HG03175 (cell line): Measurements from ENCODE around the gene ISL1.

ENCODE experiments used
- ATAC-seq: cut with Tn5 transposase; IDR thresholded peaks from one replicate; pipeline ENCODE4 v1.9.1; 2021; ENCODE audit warnings: mild to moderate bottlenecking, moderate library complexity; ENCODE audit not compliant: unreplicated experiment

ISL1 gene

DNA sequence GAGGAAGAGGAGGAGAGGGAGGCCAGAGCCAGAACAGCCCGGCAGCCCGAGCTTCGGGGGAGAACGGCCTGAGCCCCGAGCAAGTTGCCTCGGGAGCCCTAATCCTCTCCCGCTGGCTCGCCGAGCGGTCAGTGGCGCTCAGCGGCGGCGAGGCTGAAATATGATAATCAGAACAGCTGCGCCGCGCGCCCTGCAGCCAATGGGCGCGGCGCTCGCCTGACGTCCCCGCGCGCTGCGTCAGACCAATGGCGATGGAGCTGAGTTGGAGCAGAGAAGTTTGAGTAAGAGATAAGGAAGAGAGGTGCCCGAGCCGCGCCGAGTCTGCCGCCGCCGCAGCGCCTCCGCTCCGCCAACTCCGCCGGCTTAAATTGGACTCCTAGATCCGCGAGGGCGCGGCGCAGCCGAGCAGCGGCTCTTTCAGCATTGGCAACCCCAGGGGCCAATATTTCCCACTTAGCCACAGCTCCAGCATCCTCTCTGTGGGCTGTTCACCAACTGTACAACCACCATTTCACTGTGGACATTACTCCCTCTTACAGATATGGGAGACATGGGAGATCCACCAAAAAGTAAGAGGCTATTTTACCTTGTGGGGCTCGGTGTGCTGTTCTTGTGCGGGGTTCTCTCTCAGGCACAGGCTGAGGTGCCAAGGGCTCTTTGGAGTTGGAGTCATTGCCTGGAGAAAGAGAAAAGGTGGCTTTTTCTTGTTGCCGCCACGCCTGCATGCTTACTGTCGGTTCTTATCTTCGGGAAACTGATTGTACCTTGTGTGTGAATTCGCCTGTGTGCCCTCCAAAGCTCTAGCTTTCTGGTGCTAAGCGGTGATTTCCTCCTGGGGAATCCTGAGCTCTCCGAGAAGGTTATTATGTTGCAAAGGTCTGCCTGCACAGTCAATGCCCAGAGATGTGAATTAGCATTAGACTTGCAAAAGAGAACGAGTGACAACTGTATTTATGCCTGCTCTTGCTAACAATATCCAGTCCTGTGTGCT lies at the start of gene ISL1:
Gene ISL1 (plus strand): TSS at position 318 of the 991 bp plus-strand sequence. CDS start 224 bp downstream, at position 542.
- ATAC-seq: no peak

DNA sequence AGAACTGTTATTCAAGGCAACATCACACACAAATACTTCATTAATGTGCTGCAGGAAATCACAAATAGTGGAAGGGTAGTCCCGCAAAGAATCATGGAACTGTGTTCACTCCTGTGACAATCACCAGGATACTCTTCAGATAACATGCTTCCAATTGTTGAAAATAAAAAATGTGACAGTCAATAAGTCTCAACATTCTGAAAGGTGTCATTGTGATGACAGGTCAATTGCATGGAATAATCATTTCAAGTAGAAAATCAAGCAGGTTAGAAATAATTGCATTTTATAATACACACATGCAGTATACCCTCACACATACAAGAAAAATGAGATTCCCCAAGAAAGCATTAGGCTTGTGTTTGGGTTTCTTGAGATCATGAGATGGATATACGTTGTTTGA lies 46.4 kb upstream of the ISL1 start:
- ATAC-seq: no peak

DNA sequence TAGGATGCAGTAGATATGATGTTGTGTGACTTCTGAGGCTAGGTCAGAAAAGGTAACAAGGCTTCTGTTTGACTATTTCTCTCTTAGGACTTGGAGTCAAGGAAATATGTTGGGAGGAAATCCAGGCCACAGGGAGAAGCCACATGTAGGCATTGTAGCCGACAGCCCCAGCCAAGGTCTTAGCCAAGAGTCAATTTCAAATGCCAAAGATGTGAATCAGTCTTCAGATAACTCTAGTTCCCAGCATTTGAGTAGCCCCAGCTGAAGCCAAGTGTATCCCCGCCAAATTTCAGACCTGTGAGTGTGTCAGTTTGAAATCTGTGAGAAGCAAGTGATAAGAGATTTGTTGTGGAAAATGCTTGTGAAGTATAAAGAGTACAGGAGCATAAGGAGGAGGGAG lies 38.1 kb upstream of the ISL1 start:
- no peak for ATAC-seq

GRCh38 chr5:51347157-51347556 lies 36.1 kb upstream of the ISL1 start:
- ATAC-seq: no peak

GRCh38 chr5:51347704-51348103 lies 35.5 kb upstream of the ISL1 start:
- no peak for ATAC-seq

DNA sequence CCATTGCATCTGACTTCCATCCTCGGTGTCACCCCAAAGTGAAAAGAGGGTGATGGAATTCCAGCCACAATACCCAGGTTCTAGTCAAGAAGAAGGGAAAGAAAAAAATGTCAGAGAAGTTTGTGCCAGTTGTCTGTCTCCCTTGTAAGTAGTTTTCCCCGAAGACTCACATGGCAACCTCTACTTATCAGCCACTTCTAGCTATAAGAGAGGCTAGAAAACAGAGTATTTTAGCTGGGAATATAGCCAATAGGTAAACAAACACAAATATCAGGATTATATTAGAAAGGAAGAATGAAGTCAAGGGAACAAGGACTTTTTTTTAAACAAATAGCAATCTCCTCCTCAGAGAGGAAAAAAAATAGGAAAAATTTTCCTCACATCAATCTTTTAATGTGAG lies 12.2 kb upstream of the ISL1 start:
- no peak for ATAC-seq

- no peak for ATAC-seq
These were observed 9.2 kb upstream of the ISL1 start for GRCh38 chr5:51373880-51374523.

- ATAC-seq: no peak
These were observed 8.2 kb upstream of the ISL1 start for GRCh38 chr5:51375084-51375483.

GRCh38 chr5:51376509-51376908 lies 6.7 kb upstream of the ISL1 start:
- ATAC-seq: no peak

GRCh38 chr5:51377151-51378060 lies 5.8 kb upstream of the ISL1 start:
- no peak for ATAC-seq

DNA sequence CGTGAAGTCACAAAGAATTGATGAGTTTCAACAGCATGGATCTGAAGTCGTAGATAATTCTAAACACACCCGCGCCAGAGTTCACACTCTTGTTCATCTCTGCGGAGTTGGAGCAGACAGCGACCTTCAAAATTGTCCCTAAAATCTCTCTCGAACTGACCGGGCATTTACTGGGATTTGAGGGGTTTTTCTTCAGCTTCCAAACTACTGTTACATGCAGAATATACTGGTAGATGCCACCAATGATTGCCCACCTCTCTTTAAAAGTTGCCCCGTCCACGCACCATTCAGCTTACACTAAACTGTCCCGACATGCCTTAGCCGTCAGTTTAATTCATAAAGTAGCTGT lies 5.2 kb upstream of the ISL1 start:
- no peak for ATAC-seq

- no peak for ATAC-seq
These were observed 4.6 kb upstream of the ISL1 start for GRCh38 chr5:51378448-51379330.

- ATAC-seq: no peak
These were observed 3.9 kb upstream of the ISL1 start for GRCh38 chr5:51379331-51379700.

- no peak for ATAC-seq
These were observed 2.5 kb upstream of the ISL1 start for GRCh38 chr5:51380603-51381207.

- no peak for ATAC-seq
These were observed 1.3 kb upstream of the ISL1 start for GRCh38 chr5:51381761-51382474.

GRCh38 chr5:51382521-51383130 lies 622 bp upstream of the ISL1 start:
- ATAC-seq: no peak

DNA sequence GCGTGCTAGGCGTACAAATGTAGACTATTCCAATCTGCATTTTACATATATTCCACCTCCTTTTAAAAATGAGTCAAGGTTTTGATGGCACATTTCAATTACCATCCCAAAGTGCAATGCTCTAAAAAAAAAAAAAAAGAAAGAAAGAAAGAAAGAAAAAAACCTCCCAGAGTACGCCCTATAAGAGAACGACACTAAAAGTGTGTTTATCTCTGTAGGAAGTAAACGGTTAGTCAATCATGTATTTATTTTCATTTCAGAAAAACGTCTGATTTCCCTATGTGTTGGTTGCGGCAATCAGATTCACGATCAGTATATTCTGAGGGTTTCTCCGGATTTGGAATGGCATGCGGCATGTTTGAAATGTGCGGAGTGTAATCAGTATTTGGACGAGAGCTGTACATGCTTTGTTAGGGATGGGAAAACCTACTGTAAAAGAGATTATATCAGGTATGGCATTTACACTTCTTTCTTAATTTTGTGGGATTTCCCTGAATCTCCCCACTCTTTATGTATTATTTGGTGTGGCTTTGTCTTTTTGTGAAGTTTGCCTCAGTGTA lies 1.1 kb downstream of the ISL1 start:
- no peak for ATAC-seq

DNA sequence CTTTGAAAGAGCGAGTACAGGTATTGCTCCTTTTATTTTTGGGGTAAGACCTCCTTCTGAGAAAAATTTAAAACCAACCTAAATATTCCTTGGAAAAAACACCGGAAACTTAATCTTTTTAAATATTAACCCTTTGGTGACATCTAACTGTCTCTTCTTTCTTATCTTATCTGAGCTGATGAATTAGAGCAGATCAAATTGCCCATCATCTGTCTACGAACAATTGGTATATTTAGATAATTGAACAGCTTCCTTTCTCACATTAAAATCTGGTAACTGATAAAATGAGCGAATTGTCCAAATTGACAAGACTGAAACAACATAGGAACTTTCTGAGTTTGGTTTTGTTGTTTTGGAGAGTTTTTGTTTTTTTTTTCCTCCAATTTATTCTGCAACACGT lies 2.0 kb downstream of the ISL1 start:
- ATAC-seq: no peak
